ENCODE results near the gene SULT2B1. TPM values are rescaled to one million over a fixed set of nuclear protein-coding genes. Genes with fewer than 3 reads are reported as not detected.

The SULT2B1 gene
- 0.12 and 0.23 TPM in 2 replicates for total RNA-seq (ENCODE audit: low replicate concordance)

DNA sequence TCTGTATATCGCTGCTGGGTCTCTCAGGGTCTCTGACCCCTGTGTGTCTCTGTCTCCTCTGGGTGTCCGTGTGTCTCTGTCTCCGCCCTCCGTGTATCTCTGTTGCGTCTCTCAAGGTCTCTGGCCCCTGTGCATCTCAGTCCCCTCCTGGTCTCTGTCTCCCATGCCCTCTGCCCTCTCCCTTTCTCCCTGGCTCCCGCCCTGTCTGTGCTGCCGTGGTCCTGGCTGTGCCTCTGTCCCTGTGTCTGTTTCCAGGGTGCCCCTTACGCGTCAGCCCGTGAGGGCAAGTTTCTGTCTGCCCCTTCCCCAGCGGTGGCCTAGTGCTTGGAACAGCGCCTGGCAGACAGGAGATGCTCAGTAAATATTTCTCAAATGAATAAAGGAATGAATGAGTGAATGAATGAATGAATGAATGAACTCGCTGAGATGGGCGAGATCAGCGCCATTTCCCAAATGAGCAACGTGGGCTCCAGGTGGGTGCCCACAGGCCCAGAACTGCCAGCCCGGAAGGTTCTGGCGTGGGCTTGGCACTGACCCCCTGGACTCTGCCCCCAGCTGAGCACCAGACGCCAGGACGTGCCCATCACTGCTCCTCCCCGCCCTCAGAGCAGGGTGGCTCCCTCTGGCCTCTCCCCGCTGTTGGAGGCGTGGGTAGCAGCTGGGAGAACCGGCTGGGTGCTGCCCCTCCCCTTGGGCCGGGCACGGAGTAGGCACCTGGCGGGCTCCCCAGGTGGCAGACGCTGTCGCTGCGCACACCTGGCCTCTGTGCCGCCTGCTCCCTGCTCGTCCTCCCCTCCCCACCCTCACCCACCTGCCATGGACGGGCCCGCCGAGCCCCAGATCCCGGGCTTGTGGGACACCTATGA is at the start of gene SULT2B1:
Gene SULT2B1, plus strand, starts transcription at position 736 of the 866 bp plus-strand sequence. Its CDS starts 81 bp downstream, at position 817.

DNA sequence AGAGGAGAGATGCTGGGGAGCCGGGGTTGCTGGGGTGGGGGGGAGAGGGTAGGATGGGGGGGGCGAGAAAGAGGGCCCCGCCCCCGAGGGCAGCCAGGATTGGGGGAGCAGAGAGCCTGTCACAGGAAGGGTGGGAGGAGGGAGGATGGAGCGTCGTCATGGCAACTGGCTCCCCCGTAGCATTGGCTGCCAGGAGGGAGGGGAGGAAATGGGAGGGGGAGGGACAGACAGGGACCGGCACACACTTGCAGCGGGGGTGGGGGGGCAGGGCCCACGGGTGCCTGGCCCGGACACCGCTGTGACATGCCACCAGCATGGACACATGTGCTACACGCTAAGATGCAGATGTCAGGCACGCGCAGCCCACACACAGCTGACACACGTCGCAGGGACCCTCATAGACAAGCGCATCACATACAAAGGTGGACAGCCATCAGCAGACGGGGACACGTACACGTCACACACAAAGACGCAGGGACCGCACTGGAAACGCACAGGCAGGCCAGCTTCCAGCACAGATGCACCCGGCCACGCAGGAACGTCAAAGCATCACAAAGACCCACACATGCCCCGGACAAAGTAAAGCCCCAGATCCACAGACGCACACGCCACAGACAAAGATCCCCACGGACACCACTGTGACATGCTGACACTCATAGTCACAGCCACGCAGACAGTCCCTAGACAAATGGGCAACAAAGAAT is 40.0 kb upstream of the SULT2B1 start, which contains the start of gene LMTK3:
Gene LMTK3, minus strand, starts transcription at position 36 of the 704 bp plus-strand sequence. CDS start 259 bp downstream, outside the sequence.

DNA sequence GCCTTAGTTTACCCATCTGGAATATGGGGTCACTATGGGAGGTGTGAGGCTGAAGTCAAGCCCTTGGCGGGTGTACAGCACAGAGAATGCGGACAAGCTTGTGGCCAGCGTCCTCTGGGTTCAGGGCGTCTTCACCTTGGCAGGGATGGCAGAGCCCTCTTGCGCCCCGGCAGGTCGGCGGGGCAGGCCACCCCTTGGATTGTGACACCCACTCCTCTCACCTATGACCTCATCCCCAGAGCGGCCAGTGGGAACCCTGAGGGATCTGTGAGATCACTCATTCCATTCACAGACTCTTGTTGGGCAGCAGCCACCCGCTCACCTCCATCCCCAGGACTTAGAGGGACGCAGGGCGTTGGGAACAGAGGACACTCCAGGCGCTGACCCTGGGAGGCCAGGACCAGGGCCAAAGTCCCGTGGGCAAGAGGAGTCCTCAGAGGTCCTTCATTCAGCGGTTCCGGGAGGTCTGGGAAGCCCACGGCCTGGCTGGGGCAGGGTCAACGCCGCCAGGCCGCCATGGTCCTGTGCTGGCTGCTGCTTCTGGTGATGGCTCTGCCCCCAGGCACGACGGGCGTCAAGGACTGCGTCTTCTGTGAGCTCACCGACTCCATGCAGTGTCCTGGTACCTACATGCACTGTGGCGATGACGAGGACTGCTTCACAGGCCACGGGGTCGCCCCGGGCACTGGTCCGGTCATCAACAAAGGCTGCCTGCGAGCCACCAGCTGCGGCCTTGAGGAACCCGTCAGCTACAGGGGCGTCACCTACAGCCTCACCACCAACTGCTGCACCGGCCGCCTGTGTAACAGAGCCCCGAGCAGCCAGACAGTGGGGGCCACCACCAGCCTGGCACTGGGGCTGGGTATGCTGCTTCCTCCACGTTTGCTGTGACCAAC is 54.7 kb downstream of the SULT2B1 start, which contains the start of gene SPACA4:
Gene SPACA4, plus strand, starts transcription at position 280 of the 896 bp plus-strand sequence. Its CDS starts 237 bp downstream, at position 517.

DNA sequence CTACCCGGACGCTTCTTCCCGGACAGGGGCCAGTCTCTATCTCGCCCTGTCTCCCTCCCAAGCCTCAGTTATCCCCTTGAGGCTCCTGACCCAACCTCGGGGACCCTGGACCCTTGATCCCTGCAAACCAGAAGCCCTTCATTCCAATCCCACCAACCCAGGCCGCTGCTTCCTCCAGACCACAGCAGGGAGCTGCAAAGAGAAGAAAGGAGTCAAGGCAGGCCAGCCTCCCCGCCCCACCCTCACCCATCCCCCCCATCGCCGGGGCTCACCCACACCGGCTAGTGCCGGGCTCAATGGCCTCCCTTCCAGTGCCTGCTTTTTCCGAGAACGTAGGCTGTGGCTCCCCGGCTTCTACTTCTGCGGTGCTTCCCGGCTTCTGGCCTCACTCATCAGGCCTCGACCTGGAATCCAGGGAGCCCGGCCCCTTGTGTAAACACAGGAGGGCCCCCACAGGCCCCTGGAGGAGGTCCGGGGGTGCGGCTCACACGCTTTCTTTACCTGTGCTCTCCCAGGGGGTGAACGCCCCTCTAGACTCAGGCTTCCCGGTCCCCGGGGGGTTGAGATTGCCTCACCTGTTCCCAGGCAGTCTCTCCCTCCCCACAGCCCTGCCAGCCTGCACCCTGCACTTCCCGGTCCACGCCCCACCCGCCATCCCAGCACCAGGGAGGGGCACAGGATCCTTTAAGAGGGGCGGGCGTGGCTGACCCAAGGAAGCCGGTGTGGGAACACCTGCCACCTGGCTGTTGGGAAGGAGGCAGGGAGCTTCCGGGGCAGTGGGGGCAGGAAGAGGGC is 62.7 kb downstream of the SULT2B1 start, which contains the start of gene FAM83E:
Gene FAM83E, minus strand, starts transcription at position 641 of the 795 bp plus-strand sequence. CDS start 1,704 bp downstream, outside the sequence.

DNA sequence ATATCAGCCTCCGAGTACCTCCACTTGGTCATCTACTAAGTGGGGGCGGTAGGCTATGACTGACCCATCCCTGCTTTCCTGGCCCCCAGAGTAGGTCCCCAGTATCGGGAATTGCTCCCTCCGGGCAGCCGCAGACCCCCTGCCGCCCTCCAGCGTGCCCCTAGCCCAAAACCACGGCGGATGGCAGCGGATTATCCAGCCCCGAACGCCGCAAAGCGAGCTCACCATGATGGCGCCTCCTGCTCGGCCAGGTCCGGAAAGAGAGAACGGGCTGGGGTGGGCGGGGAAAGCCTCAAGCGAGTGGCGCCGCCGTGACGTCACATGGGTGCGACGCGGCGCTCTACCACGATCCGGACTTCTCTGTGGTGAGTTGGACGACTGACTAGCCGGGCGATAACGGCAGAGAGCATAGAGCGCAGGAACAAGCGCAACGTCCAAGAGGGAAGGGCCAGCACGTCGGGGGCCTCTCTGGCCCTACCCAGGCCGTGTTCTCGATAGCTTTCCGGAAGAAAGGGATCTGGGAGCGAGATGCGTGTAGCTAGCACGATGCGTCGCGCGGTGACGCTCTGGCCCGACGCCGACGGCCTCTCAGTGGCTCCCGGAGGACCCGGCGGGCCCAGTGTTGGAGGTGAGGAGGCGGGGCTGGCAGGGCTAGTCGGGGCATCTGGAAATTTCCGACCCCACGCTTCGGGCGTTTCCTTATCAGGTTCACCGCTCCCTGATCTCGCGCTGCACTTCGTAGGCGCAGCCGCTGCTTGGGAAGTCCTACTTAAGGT is 67.1 kb downstream of the SULT2B1 start, which contains the start of the genes RPL18 and SPHK2:
Gene RPL18, minus strand, starts transcription at position 263 of the 776 bp plus-strand sequence. Its CDS starts 35 bp downstream, at position 228.
Gene SPHK2, plus strand, starts transcription at position 591 of the 776 bp plus-strand sequence. CDS start 1,009 bp downstream, outside the sequence.

DNA sequence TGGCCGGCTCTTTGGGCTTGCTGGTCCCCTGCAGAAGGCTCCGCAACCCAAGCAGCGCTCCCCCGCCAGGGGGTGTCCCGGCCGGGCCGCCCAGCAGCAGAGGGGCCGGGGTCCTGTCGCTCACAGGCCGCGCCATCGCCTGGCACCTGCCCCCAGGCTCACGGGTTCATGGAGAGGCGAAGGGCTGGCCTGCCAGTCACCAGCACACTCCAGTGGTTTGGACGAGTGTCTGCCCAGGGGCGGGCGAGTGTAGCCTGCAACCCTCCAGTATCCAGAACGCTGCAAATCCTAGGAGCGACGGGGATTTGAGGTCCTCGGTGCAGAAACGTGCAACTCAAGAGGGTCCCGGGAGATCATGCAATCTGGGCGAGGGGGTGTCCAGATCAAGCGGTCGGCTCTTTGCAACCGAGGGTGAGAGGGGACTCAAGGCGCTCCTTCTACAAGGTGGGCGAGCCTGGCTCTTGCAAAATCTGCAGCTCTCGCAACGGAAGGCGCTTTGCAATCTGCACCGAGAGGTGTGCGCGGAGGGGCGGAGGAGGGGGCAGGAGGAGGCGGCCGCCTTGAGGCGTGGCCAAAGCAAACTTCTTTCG is 85.0 kb downstream of the SULT2B1 start, which contains the start of gene DBP:
Gene DBP, minus strand, starts transcription at position 521 of the 590 bp plus-strand sequence. Its CDS starts 385 bp downstream, at position 136.

DNA sequence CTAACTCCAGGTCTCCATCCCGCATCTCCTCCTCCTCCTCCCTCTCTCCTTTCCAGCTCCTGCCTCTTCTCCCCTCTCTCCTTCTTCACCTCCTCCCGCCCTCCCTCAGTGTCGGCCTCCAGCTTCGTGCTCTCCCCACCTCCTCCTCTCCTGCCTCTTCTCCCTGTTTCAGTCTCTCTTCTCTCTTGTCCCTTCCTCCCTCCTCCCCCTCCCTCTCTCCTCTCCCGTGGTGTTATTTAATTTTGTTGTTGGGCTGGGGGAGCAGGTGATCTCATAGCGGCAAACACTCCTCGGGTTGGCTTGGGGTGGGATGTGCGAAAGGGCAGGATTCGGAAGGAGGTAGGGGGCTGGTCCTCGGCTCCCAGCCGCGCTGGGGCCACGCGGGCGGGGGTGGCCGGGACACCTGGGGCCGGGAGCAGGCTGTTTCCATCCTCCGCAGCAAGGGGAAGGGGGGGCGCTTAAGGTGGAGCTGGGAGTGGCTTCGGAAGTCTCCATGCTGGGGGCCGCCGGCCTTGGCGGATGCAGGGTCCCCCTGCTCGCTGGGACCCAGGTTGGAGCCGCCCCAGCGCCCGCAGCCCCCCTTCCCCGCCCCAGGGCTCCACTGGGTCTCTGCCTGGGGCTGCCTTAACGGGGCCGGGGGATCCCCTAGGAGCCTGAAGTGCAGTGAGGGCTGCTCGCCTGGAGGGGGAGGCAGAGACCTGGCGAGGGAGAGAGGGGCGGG is 94.2 kb downstream of the SULT2B1 start, which contains the start of gene CA11:
Gene CA11, minus strand, starts transcription at position 187 of the 721 bp plus-strand sequence. CDS start 555 bp downstream, outside the sequence.

Other genes starting within 250 kb of the SULT2B1 start
- 149 and 421 TPM in 2 replicates for gene EMP3, start 226.6 kb upstream of the SULT2B1 start, total RNA-seq (ENCODE audit: low replicate concordance)
- gene TMEM143, start 188.2 kb upstream of the SULT2B1 start, total RNA-seq (ENCODE audit: low replicate concordance), result 2.6 and 2.8 TPM in 2 replicates
- gene SYNGR4, start 187.8 kb upstream of the SULT2B1 start, total RNA-seq (ENCODE audit: low replicate concordance), result not detected in 2 replicates
- gene KDELR1, start 160.6 kb upstream of the SULT2B1 start, total RNA-seq (ENCODE audit: low replicate concordance), result 44.6 and 58.3 TPM in 2 replicates
- 0.23 TPM in 2 replicates for gene GRIN2D, start 158.5 kb upstream of the SULT2B1 start, total RNA-seq (ENCODE audit: low replicate concordance)
- 17.8 and 22.5 TPM in 2 replicates for gene GRWD1, start 106.2 kb upstream of the SULT2B1 start, total RNA-seq (ENCODE audit: low replicate concordance)
- gene KCNJ14, start 96.6 kb upstream of the SULT2B1 start, total RNA-seq (ENCODE audit: low replicate concordance), result 0.23 and 0.59 TPM in 2 replicates
- 25.4 and 51.5 TPM in 2 replicates for gene CYTH2, start 82.8 kb upstream of the SULT2B1 start, total RNA-seq (ENCODE audit: low replicate concordance)
- under 0.01 and 0.08 TPM in 2 replicates for gene LMTK3, start 40.3 kb upstream of the SULT2B1 start, total RNA-seq (ENCODE audit: low replicate concordance)
- gene SPACA4, start 54.6 kb downstream of the SULT2B1 start, total RNA-seq (ENCODE audit: low replicate concordance), result not detected in 2 replicates
- gene FAM83E, start 62.9 kb downstream of the SULT2B1 start, total RNA-seq (ENCODE audit: low replicate concordance), result 0.38 TPM in 1 of 2 replicates, not detected in the other
- 1,963 and 2,996 TPM in 2 replicates for gene RPL18, start 67.0 kb downstream of the SULT2B1 start, total RNA-seq (ENCODE audit: low replicate concordance)
- gene SPHK2, start 67.3 kb downstream of the SULT2B1 start, total RNA-seq (ENCODE audit: low replicate concordance), result 3.3 and 4.4 TPM in 2 replicates
- gene DBP, start 85.2 kb downstream of the SULT2B1 start, total RNA-seq (ENCODE audit: low replicate concordance), result 2.8 and 8.1 TPM in 2 replicates
- gene CA11, start 94.0 kb downstream of the SULT2B1 start, total RNA-seq (ENCODE audit: low replicate concordance), result 1.1 and 4.0 TPM in 2 replicates
- gene NTN5, start 120.8 kb downstream of the SULT2B1 start, total RNA-seq (ENCODE audit: low replicate concordance), result under 0.01 and 0.08 TPM in 2 replicates
- gene FUT2, start 143.8 kb downstream of the SULT2B1 start, total RNA-seq (ENCODE audit: low replicate concordance), result not detected in 2 replicates
- gene MAMSTR, start 167.6 kb downstream of the SULT2B1 start, total RNA-seq (ENCODE audit: low replicate concordance), result 0.12 and 0.30 TPM in 2 replicates
- gene RASIP1, start 188.4 kb downstream of the SULT2B1 start, total RNA-seq (ENCODE audit: low replicate concordance), result 0.30 and 0.59 TPM in 2 replicates
- not detected in 2 replicates for gene IZUMO1, start 194.7 kb downstream of the SULT2B1 start, total RNA-seq (ENCODE audit: low replicate concordance)
- under 0.01 and 0.68 TPM in 2 replicates for gene FUT1, start 200.5 kb downstream of the SULT2B1 start, total RNA-seq (ENCODE audit: low replicate concordance)
- not detected in 2 replicates for gene FGF21, start 203.4 kb downstream of the SULT2B1 start, total RNA-seq (ENCODE audit: low replicate concordance)